ENCODE data around the gene SNCB. TPM values are rescaled to one million over a fixed set of nuclear protein-coding genes. Genes with fewer than 3 reads are reported as not detected.

Gene SNCB
- total and polyA plus RNA-seq, 2 of the 8 experiments (the other 6 are each of a cell fraction or from before 2014, with no cell fraction given), result 4.2 to 5.9 TPM

GRCh38 chr5:176656467-176656990 lies 26.2 kb upstream of the SNCB start (continued):
- no peak for TF ChIP-seq CTBP2 (IDR thresholded peaks at IDR 0.05; ENCODE audit: borderline replicate concordance, insufficient read depth, insufficient read length, low read length)
- TF ChIP-seq TAF1 (IDR thresholded peaks at IDR 0.05; ENCODE audit: low read depth, low read length), result no peak
- TF ChIP-seq BACH1 (IDR thresholded peaks at IDR 0.05; ENCODE audit: low read length), result no peak
